Stomach (tissue), 9 donors: ENCODE measurements around the gene PLAC8L1. TPM values are rescaled to one million over a fixed set of nuclear protein-coding genes. Genes with fewer than 3 reads are reported as not detected.
A peak's percentile ranks its signal among the peaks of the same experiment; 100 is the strongest.

Source experiments
- DNase-seq, 2 donors: peaks; one replicate each; pipeline versions ENCODE4 v3.0.0 to v3.0.0-alpha.2; 2013 to 2019
- H3K27ac ChIP-seq, 5 donors: fragments of 200-600 bp in 4 of 5; sonication (generic) in 4 of 5; one replicate each; pipeline ENCODE4 v1.5.1; 2013 to 2019; ENCODE audit warnings: mild to moderate bottlenecking in 1 of 5, moderate library complexity in 1 of 5
- H3K27me3 ChIP-seq, 3 donors: fragments of 200-600 bp; sonication (generic); one replicate each; pipeline ENCODE4 v1.5.1; 2017 to 2019; ENCODE audit warnings: mixed run types in 1 of 3
- H3K36me3 ChIP-seq, 4 donors: fragments of 200-600 bp; sonication (generic); 1 replicate in 3 of 4; 2 replicates in 1 of 4; pipeline ENCODE4 v1.5.1; 2016 to 2019
- H3K4me1 ChIP-seq, 4 donors: fragments of 200-600 bp; sonication (generic); one replicate each; pipeline ENCODE4 v1.5.1; 2016 to 2019
- H3K4me3 ChIP-seq, 4 donors: fragments of 200-600 bp; sonication (generic) in 3 of 4; one replicate each; pipeline ENCODE4 v1.5.1; 2016 to 2019; ENCODE audit warnings: mild to moderate bottlenecking in 1 of 4
- H3K9me3 ChIP-seq, 4 donors: fragments of 200-600 bp; sonication (generic); one replicate each; pipeline ENCODE4 v1.5.1; 2016 to 2019
- CTCF ChIP-seq, 7 experiments: fragments of 450-650 bp in 4 of 7; fragments of 200-600 bp in 3 of 7; sonication (generic) in 3 of 7; IDR thresholded peaks; one replicate each; pipeline ENCODE4 v1.5.1; 2016 to 2019; ENCODE audit warnings: antibody characterized with exemption in 7 of 7, control low read depth in 2 of 7, mild to moderate bottlenecking in 1 of 7
- EP300 ChIP-seq: sonication (generic); formaldehyde crosslinking; IDR thresholded peaks from one replicate; pipeline ENCODE4 v1.6.1; 2017; ENCODE audit warnings: antibody characterized with exemption
- POLR2A ChIP-seq, 4 donors: fragments of 450-650 bp; IDR thresholded peaks; one replicate each; pipeline ENCODE4 v1.6.1; 2016; ENCODE audit warnings: antibody characterized with exemption in 4 of 4, control low read depth in 2 of 4, mild to moderate bottlenecking in 1 of 4, moderate library complexity in 1 of 4
- POLR2AphosphoS5 ChIP-seq, 3 donors: sonication (generic); formaldehyde crosslinking; IDR thresholded peaks; one replicate each; pipeline ENCODE4 v1.6.1; 2016; ENCODE audit warnings: antibody characterized with exemption in 3 of 3
- WGBS, 5 donors: extraction: QIAGEN DNeasy Blood & Tissue Kit in 3 of 5; methylation state at CpG; one replicate each; pipeline versions ENCODE4 v1.1.5 to v1.1.7; 2013 to 2018; 5-methylcytosine and 5-hydroxymethylcytosine counted together
- intact Hi-C: fragments of 100-400 bp; cut with DNase I; formaldehyde crosslinking; loops from one replicate; pipeline ENCODE4 v1.15.1; 2023; ENCODE audit warnings: low total_unique reads
- polyA plus RNA-seq, 3 donors: library from polyadenylated mRNA; stranded (reverse); fragments of 200-250 nt; gene quantifications; one replicate each; pipeline ENCODE4 v1.2.3, GENCODE V29; 2013
- total RNA-seq, 5 donors: library from RNA; depleted of rRNA; stranded (reverse); fragments of >200 nt; gene quantifications; one replicate each; pipeline versions ENCODE4 v1.1.0 to v1.2.3, GENCODE V29; 2014 to 2016
- donor health status: healthy with polysubstance abuse.
- donor health status: Bipolar disorder and iron deficiency.
- donor health status: healthy.

The PLAC8L1 gene
- total and polyA plus RNA-seq, 8 donors = 0.68 TPM; not detected in 7

DNA sequence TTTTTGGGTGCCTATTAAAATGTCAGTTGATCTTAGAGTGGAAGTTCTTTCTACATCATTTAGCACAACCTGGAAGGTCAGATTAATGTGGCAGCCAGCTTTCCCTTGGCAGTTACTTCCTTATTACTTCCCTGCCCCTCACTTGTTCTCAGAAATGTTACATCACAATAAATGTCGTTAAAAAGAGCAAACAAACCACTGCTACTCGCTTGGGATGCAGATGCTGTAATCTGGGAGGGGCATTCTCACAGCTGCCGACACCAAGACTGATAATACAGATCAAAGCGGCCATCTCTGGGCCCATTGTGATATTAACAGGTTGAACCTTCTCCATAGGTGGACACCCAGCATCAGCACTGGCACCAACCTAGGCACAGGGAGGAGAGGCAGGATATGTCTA lies 29.3 kb downstream of the PLAC8L1 start:
- intact Hi-C loops = no loop called here
- no peak overlapping the region for H3K27ac ChIP-seq
- H3K27me3 ChIP-seq = no peaks in the 10 kb centered on the region
- WGBS, 5 donors = 39 to 53% (median 50%) methylated on average over 4 of the region's 4 CpGs
- TF ChIP-seq CTCF (IDR thresholded peaks at IDR 0.05) (no peak), POLR2AphosphoS5 (IDR thresholded peaks at IDR 0.05) (no peak), POLR2A (IDR thresholded peaks at IDR 0.05) (no peak), EP300 (no peak)
- H3K4me3 ChIP-seq = no peak overlapping the region
- H3K9me3 ChIP-seq = no peaks in the 10 kb centered on the region
- DNase-seq = peak in 1 of 2 donors; percentile 23
- no peaks in the 10 kb centered on the region for H3K4me1 ChIP-seq
- no peaks in the 10 kb centered on the region for H3K36me3 ChIP-seq

- Histone ChIP-seq H3K27me3 (no peaks in the 10 kb centered on the region), H3K4me3 (no peak overlapping the region), H3K9me3 (no peaks in the 10 kb centered on the region), H3K4me1 (no peaks in the 10 kb centered on the region), H3K36me3 (peaks cover 0 to under 1% (median 0%) of the 10 kb centered on the region in 4 donors), H3K27ac (no peak overlapping the region)
- DNase-seq = no peak
- TF ChIP-seq POLR2AphosphoS5 (IDR thresholded peaks at IDR 0.05) (no peak), POLR2A (IDR thresholded peaks at IDR 0.05) (no peak), CTCF (IDR thresholded peaks at IDR 0.05) (no peak), EP300 (no peak)
- WGBS, 5 donors = 33 to 58% (median 56%) methylated on average over 9 of the region's 9 CpGs
- intact Hi-C loops = no loop called here
Observed at GRCh38 chr5:146073239-146073900, 32.0 kb downstream of the PLAC8L1 start.

DNA sequence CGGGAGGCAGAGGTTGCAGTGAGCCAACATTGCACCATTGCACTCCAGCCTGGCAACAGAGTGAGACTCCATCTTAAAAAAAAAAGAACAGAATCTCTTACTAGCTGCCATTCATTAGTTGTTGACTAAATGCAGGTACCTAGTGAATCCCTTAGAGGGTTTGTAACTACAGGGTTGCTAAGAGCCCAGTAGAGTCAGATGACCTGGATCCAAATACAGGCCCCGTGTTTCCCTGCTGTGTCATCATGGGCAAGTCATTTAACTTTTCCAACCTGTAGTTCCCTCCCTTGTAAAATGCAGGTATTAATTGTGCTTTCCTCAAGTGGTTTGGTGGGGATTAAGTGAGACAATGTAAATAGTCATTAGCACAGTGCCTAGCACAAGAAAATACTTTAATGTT lies 32.8 kb downstream of the PLAC8L1 start:
- WGBS, 5 donors = 73 to 91% (median 85%) methylated on average over 2 of the region's 2 CpGs
- no peak overlapping the region for H3K27ac ChIP-seq
- TF ChIP-seq POLR2A (IDR thresholded peaks at IDR 0.05) (no peak), EP300 (no peak), POLR2AphosphoS5 (IDR thresholded peaks at IDR 0.05) (no peak), CTCF (IDR thresholded peaks at IDR 0.05) (no peak)

GRCh38 chr5:146071171-146071570 lies 34.2 kb downstream of the PLAC8L1 start:
- Histone ChIP-seq H3K4me3 (no peak overlapping the region), H3K4me1 (no peaks in the 10 kb centered on the region), H3K27me3 (no peaks in the 10 kb centered on the region), H3K36me3 (peaks cover 0 to 7% (median under 1%) of the 10 kb centered on the region in 4 donors), H3K9me3 (no peaks in the 10 kb centered on the region), H3K27ac (no peak overlapping the region)
- no peak for DNase-seq
- TF ChIP-seq EP300 = no peak
- TF ChIP-seq CTCF (IDR thresholded peaks at IDR 0.05) = no peak
- TF ChIP-seq POLR2AphosphoS5 (IDR thresholded peaks at IDR 0.05) = no peak
- no peak for TF ChIP-seq POLR2A (IDR thresholded peaks at IDR 0.05)
- WGBS, 5 donors = 63 to 73% (median 68%) methylated on average over 4 of the region's 4 CpGs
- intact Hi-C loops = no loop called here

More for the DNA sequence above, 32.8 kb downstream of the PLAC8L1 start:
- intact Hi-C loops = no loop called here
- no peaks in the 10 kb centered on the region for H3K27me3 ChIP-seq
- no peak overlapping the region for H3K4me3 ChIP-seq
- H3K4me1 ChIP-seq = no peaks in the 10 kb centered on the region
- H3K36me3 ChIP-seq = peaks cover 0 to 4% (median 0%) of the 10 kb centered on the region in 4 donors
- no peaks in the 10 kb centered on the region for H3K9me3 ChIP-seq
- DNase-seq = no peak
